Measurements from ENCODE around the gene NRTN. TPM values are rescaled to one million over a fixed set of nuclear protein-coding genes. Genes with fewer than 3 reads are reported as not detected.

NRTN gene
- total RNA-seq, 2 donors from 2014 or later: 24.1 to 70.9 TPM

GRCh38 chr19:5863030-5863665 lies 58.3 kb downstream of the NRTN start:
- no peak for TF ChIP-seq POLR2A (IDR thresholded peaks at IDR 0.05)
- no peak for TF ChIP-seq CTCF (IDR thresholded peaks at IDR 0.05)
- no peak for ATAC-seq

DNA sequence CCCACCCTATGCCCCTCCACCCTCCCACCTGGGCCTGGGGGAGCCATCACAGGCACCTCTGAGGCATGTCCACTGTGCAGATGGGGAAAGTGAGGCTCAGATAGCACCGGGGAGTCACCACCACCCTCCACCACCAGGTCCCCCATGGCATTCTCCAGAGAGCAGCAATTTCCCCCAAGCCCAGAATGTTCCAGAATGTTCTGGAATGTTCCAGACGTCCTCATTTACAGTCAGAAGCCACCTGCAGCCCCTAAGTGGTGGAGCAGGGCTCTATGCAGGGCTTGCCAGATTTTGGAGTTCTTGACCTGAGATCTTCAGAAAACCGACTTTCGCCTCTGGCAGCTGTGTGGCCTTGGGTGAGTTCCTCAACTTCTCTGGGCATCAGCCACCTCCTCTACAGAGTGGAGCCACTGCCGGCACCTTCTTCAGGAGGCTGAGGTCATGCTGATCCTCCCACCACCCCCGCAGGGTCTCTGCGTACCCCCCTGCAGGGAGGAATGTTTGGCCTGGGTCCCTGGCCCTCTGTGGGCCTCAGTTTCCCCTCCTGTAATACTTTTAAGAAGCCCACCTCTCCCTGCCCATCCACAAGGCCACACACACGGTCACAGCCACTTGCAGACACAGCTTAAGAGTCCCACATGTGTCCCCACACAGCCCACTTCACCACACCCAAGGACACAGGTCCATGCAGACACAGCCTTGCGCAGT lies 59.3 kb downstream of the NRTN start:
- H3K36me3 ChIP-seq (replicated peaks in 1 of 2; ENCODE audit: insufficient read depth in 1 of 2, low read depth in 2 of 2): no peaks in the 10 kb centered on the region
- H3K9me3 ChIP-seq: no peaks in the 10 kb centered on the region
- H3K4me1 ChIP-seq: no peaks in the 10 kb centered on the region
- intact Hi-C loops (cut with DNase I): no loop called here
- DNase-seq (no peak), ATAC-seq (no peak)
- TF ChIP-seq CTCF (IDR thresholded peaks at IDR 0.05) (no peak), POLR2A (IDR thresholded peaks at IDR 0.05) (no peak)
- H3K27me3 ChIP-seq: no peaks in the 10 kb centered on the region
- no peak overlapping the region for H3K4me3 ChIP-seq
- H3K27ac ChIP-seq: no peak overlapping the region
- WGBS, 2 donors: 56 to 60% methylated on average over 6 to 9 of the region's 9 CpGs

More at GRCh38 chr19:5863030-5863665, 58.3 kb downstream of the NRTN start:
- no peak for DNase-seq
- Histone ChIP-seq H3K9me3 (no peaks in the 10 kb centered on the region), H3K27ac (no peak overlapping the region), H3K36me3 (replicated peaks in 1 of 2; ENCODE audit: insufficient read depth in 1 of 2, low read depth in 2 of 2) (no peaks in the 10 kb centered on the region), H3K4me3 (no peak overlapping the region), H3K27me3 (no peaks in the 10 kb centered on the region), H3K4me1 (no peaks in the 10 kb centered on the region)
- WGBS, 2 donors: 69 to 76% methylated on average over 5 to 11 of the region's 11 CpGs
- intact Hi-C loops (cut with DNase I): no loop called here

DNA sequence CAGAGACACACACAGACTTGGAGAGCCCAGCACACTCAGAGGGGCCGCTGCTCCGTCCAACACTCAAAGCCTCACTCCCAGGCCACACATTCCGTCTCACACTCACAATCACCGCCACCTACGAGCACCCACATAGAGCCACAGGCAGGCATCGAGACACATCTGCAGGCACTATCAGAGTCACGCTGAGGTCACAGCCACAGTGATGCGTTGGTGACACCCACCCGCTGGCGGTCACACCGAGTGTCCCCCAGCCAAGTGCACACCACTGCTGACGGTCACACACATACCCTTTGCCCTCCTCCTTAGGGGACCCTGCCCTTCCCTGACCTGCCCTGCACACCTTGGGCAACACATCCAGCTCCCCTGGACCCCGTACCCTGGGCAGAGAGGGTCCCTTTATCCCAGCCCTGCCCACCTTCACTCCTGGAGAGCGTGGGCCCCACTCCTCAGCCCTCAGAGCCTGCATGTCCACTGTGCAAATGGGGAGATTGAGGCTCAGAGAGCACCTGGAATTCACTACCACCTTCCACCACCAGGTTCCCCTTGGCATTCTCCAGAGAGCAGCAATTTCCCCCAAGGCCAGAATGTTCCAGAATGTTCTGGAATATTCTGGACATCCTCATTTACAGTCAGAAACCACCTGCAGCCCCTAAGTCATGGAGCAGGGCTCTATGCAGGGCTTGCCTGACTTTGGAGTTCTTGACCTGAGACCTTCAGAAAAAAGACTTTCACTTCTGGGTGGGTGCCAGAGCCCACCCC lies 60.0 kb downstream of the NRTN start:
- WGBS, 2 donors: 68 to 76% methylated on average over 13 to 14 of the region's 14 CpGs
- Histone ChIP-seq H3K4me1 (no peaks in the 10 kb centered on the region), H3K27ac (no peak overlapping the region), H3K9me3 (no peaks in the 10 kb centered on the region), H3K27me3 (no peaks in the 10 kb centered on the region), H3K36me3 (replicated peaks in 1 of 2; ENCODE audit: insufficient read depth in 1 of 2, low read depth in 2 of 2) (no peaks in the 10 kb centered on the region), H3K4me3 (no peak overlapping the region)
- ATAC-seq (no peak), DNase-seq (no peak)
- TF ChIP-seq CTCF (IDR thresholded peaks at IDR 0.05): no peak
- no peak for TF ChIP-seq POLR2A (IDR thresholded peaks at IDR 0.05)
- intact Hi-C loops (cut with DNase I): no loop called here

GRCh38 chr19:5865772-5866171 lies 60.9 kb downstream of the NRTN start:
- 66 to 72% methylated on average over 10 to 11 of the region's 11 CpGs for WGBS, 2 donors

More at GRCh38 chr19:5865772-5866171, 60.9 kb downstream of the NRTN start:
- Histone ChIP-seq H3K4me1 (no peaks in the 10 kb centered on the region), H3K27me3 (no peaks in the 10 kb centered on the region), H3K4me3 (no peak overlapping the region), H3K9me3 (no peaks in the 10 kb centered on the region), H3K36me3 (replicated peaks in 1 of 2; ENCODE audit: insufficient read depth in 1 of 2, low read depth in 2 of 2) (no peaks in the 10 kb centered on the region), H3K27ac (no peak overlapping the region)
- intact Hi-C loops (cut with DNase I): no loop called here
- no peak for ATAC-seq
- TF ChIP-seq CTCF (IDR thresholded peaks at IDR 0.05) (no peak), POLR2A (IDR thresholded peaks at IDR 0.05) (no peak)
- DNase-seq: no peak

Data from body of pancreas (tissue), 4 donors.